ENCODE measurements around the gene PLCB1. TPM values are rescaled to one million over a fixed set of nuclear protein-coding genes. Genes with fewer than 3 reads are reported as not detected.

The PLCB1 gene
- total and polyA plus RNA-seq, 2 experiments from 2014 or later = 8.0 to 17.6 TPM

GRCh38 chr20:8624616-8625015 is 492.6 kb downstream of the PLCB1 start:
- TF ChIP-seq CTCF (IDR thresholded peaks at IDR 0.05; ENCODE audit: low read depth, low read length) = no peak
- no peaks in the 10 kb centered on the region for H3K27me3 ChIP-seq
- H3K4me1 ChIP-seq (ENCODE audit: low read depth) = peaks cover 8% of the 10 kb centered on the region
- no peak for DNase-seq (ENCODE audit: low read depth in 1 of 2, low spot score in 1 of 2)
- no peaks in the 10 kb centered on the region for H3K9me3 ChIP-seq (ENCODE audit: low read depth)
- H3K27ac ChIP-seq = no peak overlapping the region
- H3K4me3 ChIP-seq = no peak overlapping the region
- H3K36me3 ChIP-seq = no peaks in the 10 kb centered on the region

GRCh38 chr20:8627340-8628004 is 495.4 kb downstream of the PLCB1 start:
- H3K27me3 ChIP-seq = no peaks in the 10 kb centered on the region
- peak in 1 of 2 donors; percentile 32 for DNase-seq (ENCODE audit: low read depth in 1 of 2, low spot score in 1 of 2)
- H3K4me1 ChIP-seq (ENCODE audit: low read depth) = peaks cover 8% of the 10 kb centered on the region
- no peak for TF ChIP-seq CTCF (IDR thresholded peaks at IDR 0.05; ENCODE audit: low read depth, low read length)
- no peak overlapping the region for H3K4me3 ChIP-seq
- no peak overlapping the region for H3K27ac ChIP-seq
- no peaks in the 10 kb centered on the region for H3K36me3 ChIP-seq
- no peaks in the 10 kb centered on the region for H3K9me3 ChIP-seq (ENCODE audit: low read depth)

- no peak for DNase-seq (ENCODE audit: low read depth in 1 of 2, low spot score in 1 of 2)
These were observed 499.2 kb downstream of the PLCB1 start for GRCh38 chr20:8631271-8631670.

GRCh38 chr20:8633366-8633765 is 501.3 kb downstream of the PLCB1 start:
- Histone ChIP-seq H3K4me3 (no peak overlapping the region), H3K9me3 (ENCODE audit: low read depth) (no peaks in the 10 kb centered on the region), H3K27me3 (no peaks in the 10 kb centered on the region), H3K36me3 (no peaks in the 10 kb centered on the region), H3K27ac (no peak overlapping the region), H3K4me1 (ENCODE audit: low read depth) (no peaks in the 10 kb centered on the region)
- no peak for TF ChIP-seq CTCF (IDR thresholded peaks at IDR 0.05; ENCODE audit: low read depth, low read length)
- DNase-seq (ENCODE audit: low read depth in 1 of 2, low spot score in 1 of 2) = peak in 1 of 2 donors; percentile 27

More at GRCh38 chr20:8631271-8631670, 499.2 kb downstream of the PLCB1 start:
- no peaks in the 10 kb centered on the region for H3K4me1 ChIP-seq (ENCODE audit: low read depth)
- no peak overlapping the region for H3K27ac ChIP-seq
- no peak for TF ChIP-seq CTCF (IDR thresholded peaks at IDR 0.05; ENCODE audit: low read depth, low read length)
- no peaks in the 10 kb centered on the region for H3K36me3 ChIP-seq
- H3K9me3 ChIP-seq (ENCODE audit: low read depth) = no peaks in the 10 kb centered on the region
- H3K27me3 ChIP-seq = no peaks in the 10 kb centered on the region
- H3K4me3 ChIP-seq = no peak overlapping the region

GRCh38 chr20:8635048-8635572 is 503.0 kb downstream of the PLCB1 start:
- Histone ChIP-seq H3K4me3 (no peak overlapping the region), H3K36me3 (no peaks in the 10 kb centered on the region), H3K9me3 (ENCODE audit: low read depth) (no peaks in the 10 kb centered on the region), H3K27me3 (no peaks in the 10 kb centered on the region), H3K27ac (no peak overlapping the region), H3K4me1 (ENCODE audit: low read depth) (no peaks in the 10 kb centered on the region)
- no peak for TF ChIP-seq CTCF (IDR thresholded peaks at IDR 0.05; ENCODE audit: low read depth, low read length)
- no peak for DNase-seq (ENCODE audit: low read depth in 1 of 2, low spot score in 1 of 2)
